GM10266 (cell line): ENCODE results near the gene ECI1.
"Not testable (repeated sequence)": the region's sequence is repeated elsewhere in the genome, so short reads cannot be mapped to it uniquely, and the experiment has no call there.

Experiments
- DNase-seq: peaks from one replicate; pipeline ENCODE4 v3.0.0; 2012; ENCODE audit errors: extremely low spot score
- CTCF ChIP-seq: IDR thresholded peaks from 2 replicates; pipeline ENCODE4 v1.5.1; 2012; ENCODE audit warnings: mild to moderate bottlenecking, low read depth; ENCODE audit not compliant: control insufficient read depth, insufficient read depth; ENCODE audit errors: missing control alignments

The ECI1 gene

GRCh38 chr16:2246301-2246885 is 5.0 kb downstream of the ECI1 start:
- no peak for TF ChIP-seq CTCF
- no peak for DNase-seq

DNA sequence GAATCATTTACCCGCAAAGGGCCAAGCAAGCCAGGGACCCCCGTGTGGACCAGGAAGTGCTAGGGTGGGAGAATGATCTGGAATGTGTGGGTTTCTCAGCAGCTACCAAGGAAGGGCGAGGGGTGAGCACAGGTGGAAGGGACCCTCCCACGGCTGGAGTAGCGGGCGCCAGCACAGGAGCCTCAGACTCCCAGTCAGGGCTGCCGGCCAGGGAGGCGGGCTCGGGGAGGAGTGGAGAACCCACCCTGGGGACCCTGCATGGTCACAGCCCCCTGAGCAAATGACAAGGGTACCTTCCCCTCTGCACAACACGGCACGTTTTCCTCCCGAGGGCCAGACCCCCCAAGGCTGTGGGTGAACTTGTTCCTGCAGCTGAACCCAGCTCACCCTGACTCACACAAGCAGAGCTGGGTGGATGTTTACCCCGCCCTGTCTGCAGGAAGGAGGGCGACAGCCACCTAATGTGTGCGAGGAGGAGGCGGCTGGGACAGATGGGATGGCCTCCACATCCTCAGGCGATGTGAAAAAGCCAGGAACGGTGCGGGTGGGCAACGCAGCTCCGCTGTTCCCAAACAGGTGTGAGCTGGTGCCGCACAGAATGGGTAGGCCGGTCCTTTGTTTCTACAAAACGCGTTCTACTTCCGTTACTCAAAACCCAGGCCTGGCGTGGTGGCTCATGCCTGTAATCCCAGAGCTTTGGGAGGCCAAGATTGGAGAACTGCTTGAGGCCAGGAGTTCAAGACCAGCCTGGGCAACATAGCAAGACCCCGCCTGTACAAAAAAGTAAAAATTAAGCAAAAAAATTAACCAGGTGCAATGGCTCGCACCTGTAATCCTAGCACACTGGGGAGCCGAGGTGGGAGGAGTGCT is 6.2 kb downstream of the ECI1 start:
- TF ChIP-seq CTCF: no peak
- no peak for DNase-seq

- no peak for TF ChIP-seq CTCF
- no peak for DNase-seq
These were observed 7.1 kb downstream of the ECI1 start for GRCh38 chr16:2244301-2244700.

- no peak for DNase-seq
- no peak for TF ChIP-seq CTCF
These were observed 7.6 kb downstream of the ECI1 start for GRCh38 chr16:2243781-2244180.

- no peak for DNase-seq
These were observed 8.3 kb downstream of the ECI1 start for GRCh38 chr16:2243031-2243528.

DNA sequence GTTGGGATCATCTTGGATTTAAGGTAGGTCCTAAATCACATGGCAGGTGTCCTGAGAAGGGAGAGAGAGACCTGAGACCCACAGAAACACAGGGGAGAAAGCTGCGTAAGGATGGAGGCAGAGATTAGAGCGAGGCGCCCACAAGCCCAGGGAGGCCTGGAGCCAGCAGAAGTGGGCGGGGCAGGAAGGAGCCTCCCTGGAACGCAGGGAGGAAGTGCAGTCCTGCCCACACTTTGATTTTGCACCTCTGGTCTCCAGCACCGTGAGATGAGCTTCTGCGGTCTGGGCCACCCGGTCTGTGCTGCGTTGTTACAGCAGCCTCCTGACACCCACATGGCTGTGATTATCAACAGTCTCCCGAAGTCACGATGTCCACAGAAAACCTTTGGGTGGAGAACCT is 8.8 kb downstream of the ECI1 start:
- no peak for DNase-seq
- TF ChIP-seq CTCF: no peak

More at GRCh38 chr16:2243031-2243528, 8.3 kb downstream of the ECI1 start:
- TF ChIP-seq CTCF: no peak

DNA sequence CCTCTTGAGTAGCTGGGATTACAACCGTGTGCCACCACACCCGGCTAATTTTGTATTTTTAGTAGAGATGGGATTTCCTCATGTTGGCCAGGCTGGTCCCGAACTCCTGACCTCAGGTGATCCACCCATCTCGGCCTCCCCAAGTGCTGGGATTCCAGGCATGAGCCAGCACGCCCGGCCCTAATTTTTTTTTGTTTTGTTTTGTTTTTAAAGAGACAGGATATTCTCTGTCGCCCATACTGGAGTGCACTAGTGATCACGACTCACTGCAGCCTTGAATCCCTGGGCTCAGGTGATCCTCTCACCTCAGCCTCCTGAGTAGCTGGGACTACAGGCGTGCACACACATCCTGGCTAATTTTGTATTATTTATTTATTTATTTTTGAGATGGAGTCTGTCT is 11.1 kb downstream of the ECI1 start:
- DNase-seq: not testable (repeated sequence)
